Kidney epithelial cell (primary cell): ENCODE results near the gene FGF9. TPM values are rescaled to one million over a fixed set of nuclear protein-coding genes. Genes with fewer than 3 reads are reported as not detected.
A peak's percentile ranks its signal among the peaks of the same experiment; 100 is the strongest.

Experiments used
- DNase-seq: peaks from one replicate; pipeline ENCODE4 v3.0.0-alpha.2; 2010; ENCODE audit warnings: low read depth
- H3K27me3 ChIP-seq: 2 replicates; pipeline ENCODE4 v1.6.0; 2011; ENCODE audit warnings: low read length; ENCODE audit not compliant: control insufficient read depth, insufficient read depth
- H3K36me3 ChIP-seq: 2 replicates; pipeline ENCODE4 v1.5.1; 2011; ENCODE audit warnings: low read length; ENCODE audit not compliant: control insufficient read depth, insufficient read depth
- H3K4me3 ChIP-seq: 2 replicates; pipeline ENCODE4 v1.5.1; 2011; ENCODE audit warnings: low read depth, mild to moderate bottlenecking, control low read depth, low read length
- total RNA-seq: library from RNA; depleted of rRNA; stranded (reverse); fragments of >200 nt; gene quantifications from 2 replicates; pipeline ENCODE4 v1.2.3, GENCODE V29; 2015
- TF ChIP-seq, protein P1 (sequence below): IDR thresholded peaks from 2 replicates; pipeline ENCODE4 v1.5.1; 2011; ENCODE audit warnings: mild to moderate bottlenecking, moderate library complexity, low read length, control low read depth, inconsistent platforms; ENCODE audit not compliant: insufficient read depth, poor library complexity, severe bottlenecking

FGF9 gene
- total RNA-seq, 1 donor from 2014 or later, result 0.33 TPM

DNA sequence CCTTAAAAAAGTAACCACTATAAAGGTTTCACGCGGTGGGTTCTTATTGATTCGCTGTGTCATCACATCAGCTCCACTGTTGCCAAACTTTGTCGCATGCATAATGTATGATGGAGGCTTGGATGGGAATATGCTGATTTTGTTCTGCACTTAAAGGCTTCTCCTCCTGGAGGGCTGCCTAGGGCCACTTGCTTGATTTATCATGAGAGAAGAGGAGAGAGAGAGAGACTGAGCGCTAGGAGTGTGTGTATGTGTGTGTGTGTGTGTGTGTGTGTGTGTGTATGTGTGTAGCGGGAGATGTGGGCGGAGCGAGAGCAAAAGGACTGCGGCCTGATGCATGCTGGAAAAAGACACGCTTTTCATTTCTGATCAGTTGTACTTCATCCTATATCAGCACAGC lies 30.6 kb downstream of the FGF9 start:
- Histone ChIP-seq H3K27me3 (no peaks in the 10 kb centered on the region), H3K4me3 (no peak overlapping the region), H3K36me3 (no peaks in the 10 kb centered on the region)
- no peak for DNase-seq
- TF ChIP-seq, protein P1, sequence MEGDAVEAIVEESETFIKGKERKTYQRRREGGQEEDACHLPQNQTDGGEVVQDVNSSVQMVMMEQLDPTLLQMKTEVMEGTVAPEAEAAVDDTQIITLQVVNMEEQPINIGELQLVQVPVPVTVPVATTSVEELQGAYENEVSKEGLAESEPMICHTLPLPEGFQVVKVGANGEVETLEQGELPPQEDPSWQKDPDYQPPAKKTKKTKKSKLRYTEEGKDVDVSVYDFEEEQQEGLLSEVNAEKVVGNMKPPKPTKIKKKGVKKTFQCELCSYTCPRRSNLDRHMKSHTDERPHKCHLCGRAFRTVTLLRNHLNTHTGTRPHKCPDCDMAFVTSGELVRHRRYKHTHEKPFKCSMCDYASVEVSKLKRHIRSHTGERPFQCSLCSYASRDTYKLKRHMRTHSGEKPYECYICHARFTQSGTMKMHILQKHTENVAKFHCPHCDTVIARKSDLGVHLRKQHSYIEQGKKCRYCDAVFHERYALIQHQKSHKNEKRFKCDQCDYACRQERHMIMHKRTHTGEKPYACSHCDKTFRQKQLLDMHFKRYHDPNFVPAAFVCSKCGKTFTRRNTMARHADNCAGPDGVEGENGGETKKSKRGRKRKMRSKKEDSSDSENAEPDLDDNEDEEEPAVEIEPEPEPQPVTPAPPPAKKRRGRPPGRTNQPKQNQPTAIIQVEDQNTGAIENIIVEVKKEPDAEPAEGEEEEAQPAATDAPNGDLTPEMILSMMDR, result no peak

- no peaks in the 10 kb centered on the region for H3K27me3 ChIP-seq
- H3K4me3 ChIP-seq, result no peak overlapping the region
- no peaks in the 10 kb centered on the region for H3K36me3 ChIP-seq
- TF ChIP-seq, protein P1, result no peak
- no peak for DNase-seq
These were observed 33.0 kb downstream of the FGF9 start for GRCh38 chr13:21703846-21704245.

GRCh38 chr13:21707586-21707985 lies 36.7 kb downstream of the FGF9 start:
- no peaks in the 10 kb centered on the region for H3K27me3 ChIP-seq
- DNase-seq, result no peak
- H3K36me3 ChIP-seq, result no peaks in the 10 kb centered on the region
- no peak overlapping the region for H3K4me3 ChIP-seq
- TF ChIP-seq, protein P1, result no peak

- Histone ChIP-seq H3K27me3 (no peaks in the 10 kb centered on the region), H3K4me3 (no peak overlapping the region), H3K36me3 (no peaks in the 10 kb centered on the region)
- TF ChIP-seq, protein P1, result no peak
- DNase-seq, result no peak
These were observed 38.8 kb downstream of the FGF9 start for GRCh38 chr13:21709697-21710096.

- TF ChIP-seq, protein P1, result no peak
- no peaks in the 10 kb centered on the region for H3K27me3 ChIP-seq
- no peaks in the 10 kb centered on the region for H3K36me3 ChIP-seq
- no peak for DNase-seq
- no peak overlapping the region for H3K4me3 ChIP-seq
These were observed 39.3 kb downstream of the FGF9 start for GRCh38 chr13:21710163-21710562.

GRCh38 chr13:21717817-21718216 lies 46.9 kb downstream of the FGF9 start:
- peak; percentile 16 for DNase-seq
- TF ChIP-seq, protein P1, result no peak
- no peaks in the 10 kb centered on the region for H3K27me3 ChIP-seq
- H3K4me3 ChIP-seq, result no peak overlapping the region
- H3K36me3 ChIP-seq, result no peaks in the 10 kb centered on the region
